ENCODE results near the gene RYR2. TPM values are rescaled to one million over a fixed set of nuclear protein-coding genes. Genes with fewer than 3 reads are reported as not detected.

RYR2 gene
- total RNA-seq, 1 experiment from 2014 or later: 2.8 TPM

DNA sequence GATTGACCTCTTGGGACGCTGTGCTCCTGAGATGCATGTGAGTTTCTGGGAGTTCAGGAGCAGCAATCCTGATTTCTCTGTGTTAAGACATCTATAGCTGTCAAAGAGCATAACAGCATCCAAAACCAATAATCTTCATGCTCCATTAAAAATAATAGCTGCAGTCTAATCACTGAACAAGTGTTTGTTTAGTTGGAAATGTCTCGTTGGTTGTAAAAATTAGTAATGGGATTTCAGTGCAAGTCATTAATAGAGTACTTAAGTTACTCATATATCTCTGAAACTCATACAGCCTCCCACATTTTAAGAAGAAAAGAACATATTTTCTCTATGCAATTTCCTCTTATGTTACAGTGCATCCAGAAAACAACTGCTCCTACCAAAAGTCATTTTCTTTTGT is 599.0 kb downstream of the RYR2 start:
- TF ChIP-seq EZH2 (IDR thresholded peaks at IDR 0.05; ENCODE audit: borderline replicate concordance, low read depth, low read length, poor library complexity, severe bottlenecking): no peak
- TF ChIP-seq, protein P1, sequence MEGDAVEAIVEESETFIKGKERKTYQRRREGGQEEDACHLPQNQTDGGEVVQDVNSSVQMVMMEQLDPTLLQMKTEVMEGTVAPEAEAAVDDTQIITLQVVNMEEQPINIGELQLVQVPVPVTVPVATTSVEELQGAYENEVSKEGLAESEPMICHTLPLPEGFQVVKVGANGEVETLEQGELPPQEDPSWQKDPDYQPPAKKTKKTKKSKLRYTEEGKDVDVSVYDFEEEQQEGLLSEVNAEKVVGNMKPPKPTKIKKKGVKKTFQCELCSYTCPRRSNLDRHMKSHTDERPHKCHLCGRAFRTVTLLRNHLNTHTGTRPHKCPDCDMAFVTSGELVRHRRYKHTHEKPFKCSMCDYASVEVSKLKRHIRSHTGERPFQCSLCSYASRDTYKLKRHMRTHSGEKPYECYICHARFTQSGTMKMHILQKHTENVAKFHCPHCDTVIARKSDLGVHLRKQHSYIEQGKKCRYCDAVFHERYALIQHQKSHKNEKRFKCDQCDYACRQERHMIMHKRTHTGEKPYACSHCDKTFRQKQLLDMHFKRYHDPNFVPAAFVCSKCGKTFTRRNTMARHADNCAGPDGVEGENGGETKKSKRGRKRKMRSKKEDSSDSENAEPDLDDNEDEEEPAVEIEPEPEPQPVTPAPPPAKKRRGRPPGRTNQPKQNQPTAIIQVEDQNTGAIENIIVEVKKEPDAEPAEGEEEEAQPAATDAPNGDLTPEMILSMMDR (conservative IDR thresholded peaks at IDR 0.05; ENCODE audit: low read depth, low read length): no peak
- CTCF ChIA-PET: no interaction called here
- no TSS peak for BruUV-seq (replicated peaks)
- POLR2A ChIA-PET (ENCODE audit: low non-redundant PET): no interaction called here
- Histone ChIP-seq H3K4me1 (ENCODE audit: insufficient read depth, low read length, poor library complexity, severe bottlenecking) (no peaks in the 10 kb centered on the region), H3K27me3 (replicated peaks; ENCODE audit: insufficient read depth, low read depth, low read length, poor library complexity) (no peaks in the 10 kb centered on the region), H3K4me3 (ENCODE audit: low read depth, low read length, poor library complexity, severe bottlenecking) (no peak overlapping the region), H3K27ac (ENCODE audit: low read depth, low read length, poor library complexity, severe bottlenecking) (no peak overlapping the region), H3K36me3 (ENCODE audit: insufficient read depth, low read length, poor library complexity, severe bottlenecking) (no peaks in the 10 kb centered on the region), H3K9me3 (ENCODE audit: low read depth, low read length, poor library complexity, severe bottlenecking) (no peaks in the 10 kb centered on the region)
- intact Hi-C loops (cut with micrococcal nuclease; ENCODE audit: unreplicated experiment): no loop called here
- DNase-seq (ENCODE audit: low spot score): no peak

DNA sequence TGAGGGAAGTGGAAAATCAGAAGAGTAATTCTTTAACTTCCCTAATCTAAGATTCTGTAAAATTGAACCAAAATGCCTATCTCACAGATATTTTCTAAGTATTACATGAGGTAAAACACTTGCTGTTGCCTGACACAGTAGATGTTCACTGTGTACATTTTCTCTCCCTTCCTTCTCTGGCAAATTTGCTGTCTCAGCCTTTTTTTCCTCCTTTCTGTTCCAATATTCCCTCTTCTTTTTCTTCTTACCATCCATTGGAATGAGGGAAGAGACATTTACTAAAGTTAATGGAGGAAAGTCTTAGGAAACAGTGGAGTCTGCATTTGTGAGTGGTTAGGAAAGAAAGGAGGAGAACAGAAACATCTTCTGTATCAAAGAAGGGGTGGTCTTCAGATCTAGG is 608.8 kb downstream of the RYR2 start:
- Histone ChIP-seq H3K4me1 (ENCODE audit: insufficient read depth, low read length, poor library complexity, severe bottlenecking) (no peaks in the 10 kb centered on the region), H3K36me3 (ENCODE audit: insufficient read depth, low read length, poor library complexity, severe bottlenecking) (no peaks in the 10 kb centered on the region), H3K27ac (ENCODE audit: low read depth, low read length, poor library complexity, severe bottlenecking) (no peak overlapping the region), H3K9me3 (ENCODE audit: low read depth, low read length, poor library complexity, severe bottlenecking) (no peaks in the 10 kb centered on the region), H3K4me3 (ENCODE audit: low read depth, low read length, poor library complexity, severe bottlenecking) (no peak overlapping the region), H3K27me3 (replicated peaks; ENCODE audit: insufficient read depth, low read depth, low read length, poor library complexity) (no peaks in the 10 kb centered on the region)
- no TSS peak for BruUV-seq (replicated peaks)
- no peak for TF ChIP-seq EZH2 (IDR thresholded peaks at IDR 0.05; ENCODE audit: borderline replicate concordance, low read depth, low read length, poor library complexity, severe bottlenecking)
- TF ChIP-seq, protein P1 (conservative IDR thresholded peaks at IDR 0.05; ENCODE audit: low read depth, low read length): no peak
- ChIA-PET CTCF (no interaction called here), POLR2A (ENCODE audit: low non-redundant PET) (no interaction called here)
- intact Hi-C loops (cut with micrococcal nuclease; ENCODE audit: unreplicated experiment): no loop called here
- DNase-seq (ENCODE audit: low spot score): no peak

DNA sequence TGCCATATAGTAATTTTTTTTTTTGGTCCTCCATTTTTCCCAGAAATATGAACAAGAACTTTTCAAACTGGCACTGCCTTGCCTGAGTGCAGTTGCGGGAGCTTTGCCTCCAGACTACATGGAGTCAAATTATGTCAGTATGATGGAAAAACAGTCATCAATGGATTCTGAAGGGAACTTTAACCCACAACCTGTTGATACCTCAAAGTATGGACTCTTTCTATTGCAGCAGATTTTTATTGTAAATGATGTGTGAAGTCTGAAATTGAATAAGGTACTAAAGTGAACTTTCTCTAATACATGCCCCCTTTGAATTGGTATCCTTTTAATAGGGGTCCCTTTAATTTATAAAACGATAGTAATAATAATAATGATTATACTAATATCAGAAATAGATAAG is 613.8 kb downstream of the RYR2 start:
- no peak overlapping the region for H3K4me3 ChIP-seq (ENCODE audit: low read depth, low read length, poor library complexity, severe bottlenecking)
- DNase-seq (ENCODE audit: low spot score): no peak
- no peaks in the 10 kb centered on the region for H3K4me1 ChIP-seq (ENCODE audit: insufficient read depth, low read length, poor library complexity, severe bottlenecking)
- ChIA-PET POLR2A (ENCODE audit: low non-redundant PET) (no interaction called here), CTCF (no interaction called here)
- no TSS peak for BruUV-seq (replicated peaks)
- H3K9me3 ChIP-seq (ENCODE audit: low read depth, low read length, poor library complexity, severe bottlenecking): no peaks in the 10 kb centered on the region
- H3K27ac ChIP-seq (ENCODE audit: low read depth, low read length, poor library complexity, severe bottlenecking): no peak overlapping the region
- TF ChIP-seq, protein P1 (conservative IDR thresholded peaks at IDR 0.05; ENCODE audit: low read depth, low read length): no peak
- no peak for TF ChIP-seq EZH2 (IDR thresholded peaks at IDR 0.05; ENCODE audit: borderline replicate concordance, low read depth, low read length, poor library complexity, severe bottlenecking)
- H3K36me3 ChIP-seq (ENCODE audit: insufficient read depth, low read length, poor library complexity, severe bottlenecking): no peaks in the 10 kb centered on the region
- no peaks in the 10 kb centered on the region for H3K27me3 ChIP-seq (replicated peaks; ENCODE audit: insufficient read depth, low read depth, low read length, poor library complexity)
- intact Hi-C loops (cut with micrococcal nuclease; ENCODE audit: unreplicated experiment): no loop called here

All from A673 (cell line).